Vagina (tissue), 2 donors: ENCODE data around the gene GJA4.

Source experiments
- CTCF ChIP-seq, 3 experiments: fragments of 450-650 bp in 2 of 3; fragments of 200-600 bp in 1 of 3; sonication (generic) in 1 of 3; IDR thresholded peaks; one replicate each; pipeline ENCODE4 v1.5.1; 2017 to 2019; ENCODE audit warnings: antibody characterized with exemption in 3 of 3, mild to moderate bottlenecking in 2 of 3, moderate library complexity in 2 of 3
- POLR2A ChIP-seq, 2 donors: fragments of 450-650 bp; IDR thresholded peaks; one replicate each; pipeline ENCODE4 v1.6.1; 2017; ENCODE audit warnings: antibody characterized with exemption in 2 of 2, mild to moderate bottlenecking in 2 of 2, moderate library complexity in 2 of 2
- POLR2AphosphoS5 ChIP-seq, 2 donors: sonication (generic); formaldehyde crosslinking; IDR thresholded peaks; one replicate each; pipeline ENCODE4 v1.9.0; 2017; ENCODE audit warnings: antibody characterized with exemption in 2 of 2, mild to moderate bottlenecking in 2 of 2, low read depth in 1 of 2; ENCODE audit not compliant: insufficient read depth in 1 of 2

GRCh38 chr1:34779005-34779404, 13.8 kb upstream of the GJA4 start:
- no peak for TF ChIP-seq POLR2A (IDR thresholded peaks at IDR 0.05)
- TF ChIP-seq CTCF (IDR thresholded peaks at IDR 0.05) = no peak
- no peak for TF ChIP-seq POLR2AphosphoS5 (IDR thresholded peaks at IDR 0.05; ENCODE audit: insufficient read depth in 1 of 2, low read depth in 1 of 2)
